ENCODE data around the gene FAM20C. TPM values are rescaled to one million over a fixed set of nuclear protein-coding genes. Genes with fewer than 3 reads are reported as not detected.

The FAM20C gene
- total RNA-seq, 1 donor from 2014 or later, result 22.1 TPM

DNA sequence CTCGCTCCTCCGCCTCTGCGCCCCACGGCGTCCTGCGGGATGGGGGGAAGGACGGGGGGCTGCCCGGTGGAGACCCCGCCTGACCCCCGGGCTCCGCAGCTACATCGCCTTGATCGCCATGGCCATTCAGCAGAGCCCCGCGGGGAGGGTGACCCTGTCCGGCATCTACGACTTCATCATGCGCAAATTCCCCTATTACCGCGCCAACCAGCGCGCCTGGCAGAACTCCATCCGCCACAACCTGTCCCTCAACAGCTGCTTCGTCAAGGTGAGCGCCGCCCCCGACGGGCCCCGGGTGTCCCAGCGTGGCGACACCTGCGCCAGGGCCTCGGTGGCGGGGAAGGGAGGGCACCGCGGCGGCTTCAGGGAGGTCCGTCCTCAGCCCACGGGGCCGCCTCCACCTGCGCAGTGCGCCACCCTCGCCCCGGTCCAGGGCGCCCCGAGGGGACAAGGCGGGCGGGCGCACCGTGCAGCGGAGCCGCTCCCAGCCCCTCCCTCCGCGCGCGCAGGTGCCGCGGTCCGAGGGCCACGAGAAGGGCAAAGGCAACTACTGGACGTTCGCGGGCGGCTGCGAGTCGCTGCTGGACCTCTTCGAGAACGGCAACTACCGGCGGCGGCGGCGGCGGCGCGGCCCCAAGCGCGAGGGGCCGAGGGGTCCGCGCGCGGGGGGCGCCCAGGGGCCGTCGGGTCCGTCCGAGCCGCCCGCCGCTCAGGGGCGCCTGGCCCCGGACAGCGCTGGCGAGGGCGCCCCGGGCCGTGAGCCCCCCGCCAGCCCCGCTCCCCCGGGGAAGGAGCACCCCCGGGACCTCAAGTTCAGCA lies 98.4 kb downstream of the FAM20C start:
- Histone ChIP-seq H3K27me3 (peaks cover 15% of the 10 kb centered on the region), H3K4me1 (peaks cover 11% of the 10 kb centered on the region), H3K36me3 (no peaks in the 10 kb centered on the region), H3K9me3 (no peaks in the 10 kb centered on the region), H3K4me3 (no peak overlapping the region), H3K27ac (no peak overlapping the region)
- intact Hi-C loops (cut with DNase I), result no loop called here
- TF ChIP-seq POLR2A (IDR thresholded peaks at IDR 0.05) (no peak), POLR2AphosphoS5 (IDR thresholded peaks at IDR 0.05; ENCODE audit: insufficient read depth in 1 of 2, low read depth in 1 of 2) (no peak)
- TF ChIP-seq, protein P1, sequence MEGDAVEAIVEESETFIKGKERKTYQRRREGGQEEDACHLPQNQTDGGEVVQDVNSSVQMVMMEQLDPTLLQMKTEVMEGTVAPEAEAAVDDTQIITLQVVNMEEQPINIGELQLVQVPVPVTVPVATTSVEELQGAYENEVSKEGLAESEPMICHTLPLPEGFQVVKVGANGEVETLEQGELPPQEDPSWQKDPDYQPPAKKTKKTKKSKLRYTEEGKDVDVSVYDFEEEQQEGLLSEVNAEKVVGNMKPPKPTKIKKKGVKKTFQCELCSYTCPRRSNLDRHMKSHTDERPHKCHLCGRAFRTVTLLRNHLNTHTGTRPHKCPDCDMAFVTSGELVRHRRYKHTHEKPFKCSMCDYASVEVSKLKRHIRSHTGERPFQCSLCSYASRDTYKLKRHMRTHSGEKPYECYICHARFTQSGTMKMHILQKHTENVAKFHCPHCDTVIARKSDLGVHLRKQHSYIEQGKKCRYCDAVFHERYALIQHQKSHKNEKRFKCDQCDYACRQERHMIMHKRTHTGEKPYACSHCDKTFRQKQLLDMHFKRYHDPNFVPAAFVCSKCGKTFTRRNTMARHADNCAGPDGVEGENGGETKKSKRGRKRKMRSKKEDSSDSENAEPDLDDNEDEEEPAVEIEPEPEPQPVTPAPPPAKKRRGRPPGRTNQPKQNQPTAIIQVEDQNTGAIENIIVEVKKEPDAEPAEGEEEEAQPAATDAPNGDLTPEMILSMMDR (IDR thresholded peaks at IDR 0.05), result no peak
- DNase-seq (ENCODE audit: extremely low spot score in 2 of 2), result no peak

- intact Hi-C loops (cut with DNase I), result no loop called here
- no peak overlapping the region for H3K27ac ChIP-seq
- H3K4me3 ChIP-seq, result no peak overlapping the region
- H3K36me3 ChIP-seq, result no peaks in the 10 kb centered on the region
- H3K27me3 ChIP-seq, result peaks cover 15% of the 10 kb centered on the region
- no peaks in the 10 kb centered on the region for H3K9me3 ChIP-seq
- peaks cover 11% of the 10 kb centered on the region for H3K4me1 ChIP-seq
- DNase-seq (ENCODE audit: extremely low spot score in 2 of 2), result no peak
- TF ChIP-seq, protein P1 (IDR thresholded peaks at IDR 0.05), result no peak
- no peak for TF ChIP-seq POLR2A (IDR thresholded peaks at IDR 0.05)
- TF ChIP-seq POLR2AphosphoS5 (IDR thresholded peaks at IDR 0.05; ENCODE audit: insufficient read depth in 1 of 2, low read depth in 1 of 2), result no peak
Observed at GRCh38 chr7:291373-292092, 99.2 kb downstream of the FAM20C start.

- intact Hi-C loops (cut with DNase I), result no loop called here
- H3K4me1 ChIP-seq, result peaks cover 11% of the 10 kb centered on the region
- H3K27ac ChIP-seq, result no peak overlapping the region
- TF ChIP-seq, protein P1 (IDR thresholded peaks at IDR 0.05), result no peak
- TF ChIP-seq POLR2A (IDR thresholded peaks at IDR 0.05), result no peak
- TF ChIP-seq POLR2AphosphoS5 (IDR thresholded peaks at IDR 0.05; ENCODE audit: insufficient read depth in 1 of 2, low read depth in 1 of 2), result no peak
- DNase-seq (ENCODE audit: extremely low spot score in 2 of 2), result no peak
- H3K27me3 ChIP-seq, result peaks cover 15% of the 10 kb centered on the region
- no peak overlapping the region for H3K4me3 ChIP-seq
- H3K36me3 ChIP-seq, result no peaks in the 10 kb centered on the region
- H3K9me3 ChIP-seq, result no peaks in the 10 kb centered on the region
Observed at GRCh38 chr7:292226-292625, 99.9 kb downstream of the FAM20C start.

DNA sequence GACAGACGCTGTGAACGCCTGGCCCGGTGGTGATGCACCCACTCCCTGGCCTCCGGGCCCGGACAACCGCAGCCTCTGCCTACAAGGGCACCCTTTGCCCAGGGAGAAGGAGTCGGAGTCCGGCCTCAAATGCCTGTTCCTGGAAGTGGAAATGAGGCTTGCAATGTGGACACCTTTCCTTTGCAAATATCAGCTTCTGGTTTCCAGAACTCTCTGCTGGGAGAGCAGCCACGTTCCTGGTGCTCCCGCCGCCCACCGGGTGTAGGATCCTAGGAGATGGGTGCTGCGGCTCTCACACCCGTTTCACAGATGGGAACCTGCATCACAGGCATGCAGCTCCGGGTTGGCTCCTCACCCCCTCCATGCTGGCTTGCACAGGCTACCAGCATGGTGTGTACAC lies 100.5 kb downstream of the FAM20C start:
- Histone ChIP-seq H3K4me1 (peaks cover 11% of the 10 kb centered on the region), H3K4me3 (no peak overlapping the region), H3K36me3 (no peaks in the 10 kb centered on the region), H3K27me3 (peaks cover 15% of the 10 kb centered on the region), H3K27ac (no peak overlapping the region), H3K9me3 (no peaks in the 10 kb centered on the region)
- no peak for DNase-seq (ENCODE audit: extremely low spot score in 2 of 2)
- TF ChIP-seq POLR2A (IDR thresholded peaks at IDR 0.05), result no peak
- TF ChIP-seq, protein P1 (IDR thresholded peaks at IDR 0.05), result no peak
- intact Hi-C loops (cut with DNase I), result no loop called here
